Measurements from ENCODE around the gene CDYL. TPM values are rescaled to one million over a fixed set of nuclear protein-coding genes. Genes with fewer than 3 reads are reported as not detected.

Gene CDYL
- total RNA-seq, 1 donor from 2014 or later: 31.9 TPM

DNA sequence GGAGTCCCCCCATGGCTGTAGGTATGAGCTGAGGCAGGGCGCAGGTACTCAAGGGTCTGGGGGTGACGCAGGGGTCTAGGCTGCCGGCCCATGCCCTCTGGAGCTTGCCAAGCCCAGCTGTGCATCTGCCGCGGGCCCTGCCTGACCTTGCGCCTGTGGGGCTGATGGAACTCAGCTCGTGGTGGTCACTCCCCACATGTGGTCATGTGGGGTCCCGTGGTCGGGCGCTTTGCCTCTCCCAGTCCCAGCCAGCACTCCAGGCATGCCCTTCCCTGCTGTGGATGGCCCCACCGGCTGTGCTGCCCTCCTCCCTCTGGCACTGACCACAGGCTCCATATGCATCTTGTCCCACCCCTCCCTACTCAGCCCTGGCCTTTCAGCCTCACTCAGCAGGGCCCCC is 170.3 kb downstream of the CDYL start:
- H3K27ac ChIP-seq: no peak overlapping the region
- H3K9me3 ChIP-seq: no peaks in the 10 kb centered on the region
- no peak for DNase-seq (ENCODE audit: extremely low spot score in 2 of 2)
- peaks cover 17% of the 10 kb centered on the region for H3K4me1 ChIP-seq
- H3K4me3 ChIP-seq: no peak overlapping the region
- no peak for TF ChIP-seq POLR2AphosphoS5 (IDR thresholded peaks at IDR 0.05; ENCODE audit: insufficient read depth in 1 of 2, low read depth in 1 of 2)
- TF ChIP-seq POLR2A (IDR thresholded peaks at IDR 0.05): no peak
- TF ChIP-seq, protein P1, sequence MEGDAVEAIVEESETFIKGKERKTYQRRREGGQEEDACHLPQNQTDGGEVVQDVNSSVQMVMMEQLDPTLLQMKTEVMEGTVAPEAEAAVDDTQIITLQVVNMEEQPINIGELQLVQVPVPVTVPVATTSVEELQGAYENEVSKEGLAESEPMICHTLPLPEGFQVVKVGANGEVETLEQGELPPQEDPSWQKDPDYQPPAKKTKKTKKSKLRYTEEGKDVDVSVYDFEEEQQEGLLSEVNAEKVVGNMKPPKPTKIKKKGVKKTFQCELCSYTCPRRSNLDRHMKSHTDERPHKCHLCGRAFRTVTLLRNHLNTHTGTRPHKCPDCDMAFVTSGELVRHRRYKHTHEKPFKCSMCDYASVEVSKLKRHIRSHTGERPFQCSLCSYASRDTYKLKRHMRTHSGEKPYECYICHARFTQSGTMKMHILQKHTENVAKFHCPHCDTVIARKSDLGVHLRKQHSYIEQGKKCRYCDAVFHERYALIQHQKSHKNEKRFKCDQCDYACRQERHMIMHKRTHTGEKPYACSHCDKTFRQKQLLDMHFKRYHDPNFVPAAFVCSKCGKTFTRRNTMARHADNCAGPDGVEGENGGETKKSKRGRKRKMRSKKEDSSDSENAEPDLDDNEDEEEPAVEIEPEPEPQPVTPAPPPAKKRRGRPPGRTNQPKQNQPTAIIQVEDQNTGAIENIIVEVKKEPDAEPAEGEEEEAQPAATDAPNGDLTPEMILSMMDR (IDR thresholded peaks at IDR 0.05): no peak
- intact Hi-C loops (cut with DNase I): no loop called here
- H3K27me3 ChIP-seq: no peaks in the 10 kb centered on the region
- H3K36me3 ChIP-seq: peaks cover 0 to 25% of the 10 kb centered on the region in 2 donors

DNA sequence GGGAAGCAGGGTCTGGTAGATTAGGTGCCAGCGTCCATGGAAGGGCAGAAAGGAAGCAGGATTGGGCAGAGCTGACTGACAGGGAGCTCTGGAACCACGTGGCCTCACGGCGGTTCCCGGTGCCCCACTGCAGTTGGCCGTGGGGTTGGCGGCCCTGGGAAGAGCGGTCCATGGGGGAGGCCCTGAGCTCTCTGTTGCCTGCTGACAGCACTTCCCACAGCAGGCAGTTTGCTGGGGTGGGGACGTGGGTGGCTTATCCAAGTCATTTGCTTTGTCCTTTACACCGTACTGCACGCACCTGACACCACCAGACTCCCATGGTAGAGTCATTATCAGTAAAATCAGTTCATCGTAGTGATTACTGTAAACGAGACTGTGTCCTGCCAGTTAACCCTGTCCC is 171.5 kb downstream of the CDYL start:
- peaks cover 6% of the 10 kb centered on the region for H3K4me1 ChIP-seq
- peaks cover 0 to 33% of the 10 kb centered on the region in 2 donors for H3K36me3 ChIP-seq
- no peak for DNase-seq (ENCODE audit: extremely low spot score in 2 of 2)
- H3K9me3 ChIP-seq: no peaks in the 10 kb centered on the region
- H3K27ac ChIP-seq: no peak overlapping the region
- H3K4me3 ChIP-seq: no peak overlapping the region
- intact Hi-C loops (cut with DNase I): no loop called here
- H3K27me3 ChIP-seq: no peaks in the 10 kb centered on the region
- TF ChIP-seq, protein P1 (IDR thresholded peaks at IDR 0.05): no peak
- TF ChIP-seq POLR2A (IDR thresholded peaks at IDR 0.05): no peak
- no peak for TF ChIP-seq POLR2AphosphoS5 (IDR thresholded peaks at IDR 0.05; ENCODE audit: insufficient read depth in 1 of 2, low read depth in 1 of 2)

DNA sequence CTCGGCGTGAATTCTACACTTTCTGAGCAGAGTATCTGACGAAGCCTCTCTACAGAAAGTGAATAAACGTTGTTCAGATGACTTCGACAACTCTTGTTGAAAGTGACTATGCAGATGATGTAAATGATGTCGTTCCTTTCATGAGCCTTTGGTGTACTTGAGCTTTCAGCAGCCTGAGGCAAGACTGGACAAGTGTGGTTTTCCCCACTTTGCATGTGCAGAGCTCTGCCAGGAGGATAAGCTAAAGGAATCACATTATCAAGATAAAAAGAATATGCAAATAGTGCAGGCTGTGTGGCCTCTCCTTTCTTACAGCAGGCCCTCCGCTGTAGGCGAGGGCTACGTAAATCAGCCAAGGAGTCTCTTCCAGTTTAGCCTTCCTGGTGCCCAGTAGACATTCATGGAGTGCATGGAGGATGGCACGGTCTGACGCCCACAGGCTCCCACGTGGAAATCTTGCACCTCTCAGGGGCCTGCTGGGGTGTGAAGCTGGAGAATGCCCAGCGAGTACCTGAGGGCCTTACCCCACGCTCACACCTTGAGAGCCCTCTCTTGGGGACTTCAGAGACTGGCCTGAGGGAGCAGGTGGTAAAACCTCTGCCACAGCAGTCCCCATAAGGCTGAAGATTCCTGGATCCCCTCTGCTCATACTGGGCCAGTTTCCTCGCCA is 172.7 kb downstream of the CDYL start:
- Histone ChIP-seq H3K27ac (no peak overlapping the region), H3K36me3 (peaks cover 0 to 45% of the 10 kb centered on the region in 2 donors), H3K27me3 (no peaks in the 10 kb centered on the region), H3K4me3 (no peak overlapping the region), H3K9me3 (no peaks in the 10 kb centered on the region), H3K4me1 (no peaks in the 10 kb centered on the region)
- no peak for DNase-seq (ENCODE audit: extremely low spot score in 2 of 2)
- TF ChIP-seq, protein P1 (IDR thresholded peaks at IDR 0.05): no peak
- no peak for TF ChIP-seq POLR2A (IDR thresholded peaks at IDR 0.05)
- TF ChIP-seq POLR2AphosphoS5 (IDR thresholded peaks at IDR 0.05; ENCODE audit: insufficient read depth in 1 of 2, low read depth in 1 of 2): no peak
- intact Hi-C loops (cut with DNase I): no loop called here

DNA sequence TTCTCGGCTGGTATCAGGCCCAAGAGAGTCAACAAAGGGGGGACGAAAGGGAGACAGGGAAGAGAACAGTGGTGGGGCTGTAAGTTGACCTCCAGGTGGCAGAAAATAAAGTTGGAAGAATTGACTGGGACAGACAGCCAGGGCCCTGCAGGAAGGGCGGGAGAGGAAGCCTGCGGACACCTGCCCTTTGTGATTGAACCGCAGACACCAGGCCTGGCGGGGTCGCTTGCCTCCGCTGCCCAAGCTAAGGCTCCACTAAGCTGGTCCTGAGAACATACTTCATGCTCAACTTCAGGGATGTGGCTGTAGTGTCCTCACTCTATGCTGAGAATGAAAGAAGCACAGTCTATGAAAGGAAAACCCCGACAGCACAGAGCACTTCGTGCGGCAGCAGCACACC is 173.9 kb downstream of the CDYL start:
- H3K27me3 ChIP-seq: no peaks in the 10 kb centered on the region
- DNase-seq (ENCODE audit: extremely low spot score in 2 of 2): no peak
- H3K27ac ChIP-seq: no peak overlapping the region
- no peaks in the 10 kb centered on the region for H3K4me1 ChIP-seq
- TF ChIP-seq POLR2AphosphoS5 (IDR thresholded peaks at IDR 0.05; ENCODE audit: insufficient read depth in 1 of 2, low read depth in 1 of 2) (no peak), POLR2A (IDR thresholded peaks at IDR 0.05) (no peak)
- TF ChIP-seq, protein P1 (IDR thresholded peaks at IDR 0.05): no peak
- H3K9me3 ChIP-seq: no peaks in the 10 kb centered on the region
- H3K4me3 ChIP-seq: no peak overlapping the region
- peaks cover under 1 to 50% of the 10 kb centered on the region in 2 donors for H3K36me3 ChIP-seq
- intact Hi-C loops (cut with DNase I): no loop called here

DNA sequence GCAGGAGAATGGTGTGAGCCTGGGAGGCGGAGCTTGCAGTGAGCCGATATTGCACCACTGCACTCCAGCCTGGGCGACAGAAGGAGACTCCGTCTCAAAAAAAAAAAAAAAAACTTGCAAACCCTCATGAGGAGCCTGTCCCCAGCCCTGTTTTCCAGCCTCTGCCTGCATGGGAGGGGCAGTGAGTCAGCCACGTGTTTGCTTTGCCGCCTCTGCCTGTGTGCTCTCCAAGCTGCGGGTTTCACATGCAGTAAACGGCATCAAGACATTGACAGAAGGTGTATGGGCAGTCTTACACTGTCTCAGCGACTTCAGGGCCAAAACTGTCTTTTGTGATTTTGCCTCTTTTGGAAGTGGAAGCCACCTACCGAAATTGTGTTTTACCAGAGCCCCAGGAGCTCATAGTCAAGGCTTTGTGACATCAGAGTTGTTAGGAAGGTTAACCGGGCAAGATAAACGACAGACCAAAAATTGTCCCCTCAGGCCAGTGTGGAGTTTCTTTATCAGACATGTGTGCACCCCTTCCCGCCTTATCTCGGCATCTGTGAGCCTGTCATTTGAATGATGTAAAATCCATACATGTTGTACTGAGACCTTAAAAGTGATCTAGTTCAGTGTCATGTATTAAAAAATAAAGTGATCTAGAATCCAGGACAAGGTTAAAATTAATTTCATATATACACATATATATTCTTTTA is 174.8 kb downstream of the CDYL start:
- intact Hi-C loops (cut with DNase I): no loop called here
- Histone ChIP-seq H3K27me3 (no peaks in the 10 kb centered on the region), H3K4me3 (no peak overlapping the region), H3K36me3 (peaks cover 2 to 44% of the 10 kb centered on the region in 2 donors), H3K27ac (no peak overlapping the region), H3K4me1 (no peaks in the 10 kb centered on the region), H3K9me3 (no peaks in the 10 kb centered on the region)
- TF ChIP-seq POLR2A (IDR thresholded peaks at IDR 0.05) (no peak), POLR2AphosphoS5 (IDR thresholded peaks at IDR 0.05; ENCODE audit: insufficient read depth in 1 of 2, low read depth in 1 of 2) (no peak)
- TF ChIP-seq, protein P1 (IDR thresholded peaks at IDR 0.05): no peak
- no peak for DNase-seq (ENCODE audit: extremely low spot score in 2 of 2)
